CD4-positive, alpha-beta T cell treated with Interferon alpha-2 for 1 hour (primary cell): ENCODE measurements around the gene LRRTM4.

ENCODE experiments used
- DNase-seq, 2 donors: peaks; one replicate each; pipeline ENCODE4 v3.0.0-alpha.2; 2020 to 2022

LRRTM4 gene

DNA sequence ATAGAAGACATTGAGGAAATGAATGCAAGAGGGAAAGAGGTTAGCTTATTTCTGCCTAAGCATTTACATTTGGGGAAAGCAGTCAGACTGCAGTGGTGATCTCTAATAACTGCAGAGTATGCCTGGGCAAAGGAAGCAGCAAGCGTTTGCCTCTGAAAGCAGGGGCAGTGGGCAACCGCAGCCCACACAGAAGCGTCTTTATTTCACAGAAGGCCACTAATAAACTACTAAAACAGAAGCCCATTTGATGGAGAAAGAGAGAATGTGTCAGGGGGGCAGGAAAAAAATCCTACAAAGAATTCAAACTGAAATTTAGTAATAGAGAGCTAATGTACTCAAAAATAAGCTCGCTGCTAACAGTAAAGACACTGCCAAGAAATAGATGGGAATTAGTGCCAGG, 53.1 kb downstream of the LRRTM4 start:
- no peak for DNase-seq

DNA sequence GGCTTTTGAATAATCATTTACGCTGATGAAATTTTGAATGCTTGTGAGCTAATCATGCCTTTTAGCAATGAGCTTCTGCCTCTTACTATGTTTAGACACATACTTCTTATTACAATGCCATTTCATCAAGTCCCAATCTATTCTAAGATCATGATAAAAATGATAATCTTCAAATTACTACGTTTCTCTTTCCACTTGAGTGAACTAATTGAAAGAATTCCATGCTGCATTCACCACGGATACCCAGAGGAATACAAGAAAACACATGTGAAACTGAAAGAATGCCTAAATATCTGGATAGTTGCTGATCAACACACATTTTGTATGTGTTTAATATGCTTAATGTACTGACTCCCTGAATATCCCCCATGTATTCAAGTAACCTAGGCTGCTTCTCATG, 62.3 kb downstream of the LRRTM4 start:
- no peak for DNase-seq

DNA sequence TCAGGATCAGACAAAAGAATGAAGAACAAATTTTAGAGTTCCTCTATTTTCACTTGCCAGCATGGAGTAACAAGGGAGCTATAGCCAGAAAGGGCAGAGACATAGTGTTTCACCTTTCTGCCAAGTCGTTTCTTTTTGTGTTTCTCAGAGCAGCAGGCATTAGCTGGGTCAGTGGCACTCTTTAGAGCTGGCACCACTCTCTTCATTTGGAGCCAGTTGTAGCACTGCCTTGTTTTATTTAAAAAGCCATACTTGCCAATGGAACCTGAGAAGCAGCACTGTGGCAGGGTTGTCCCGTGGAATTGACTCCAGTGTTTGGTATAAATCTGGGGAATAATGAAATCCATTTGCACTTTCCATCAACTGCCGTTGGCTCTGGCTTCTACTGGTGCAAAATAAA, 64.0 kb downstream of the LRRTM4 start:
- no peak for DNase-seq

DNA sequence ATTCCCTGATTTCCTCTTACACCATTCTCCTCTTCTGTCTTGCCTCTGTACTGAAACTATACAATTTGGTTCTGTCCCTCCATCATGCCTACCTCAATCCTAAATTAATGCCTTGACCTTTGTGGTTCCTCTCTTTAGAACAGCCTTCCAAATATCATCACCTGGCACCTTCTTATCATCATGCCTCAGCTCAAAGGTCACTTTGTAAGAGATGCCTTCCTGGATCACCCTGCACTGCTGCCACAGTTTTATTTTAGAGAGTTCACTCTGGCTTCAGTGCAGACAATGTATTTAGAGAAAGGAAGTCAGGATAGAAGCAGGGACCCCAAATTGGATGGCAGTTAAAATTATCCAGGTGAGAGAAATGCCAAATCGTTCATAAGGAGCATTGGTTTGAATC, 64.5 kb downstream of the LRRTM4 start:
- no peak for DNase-seq

DNA sequence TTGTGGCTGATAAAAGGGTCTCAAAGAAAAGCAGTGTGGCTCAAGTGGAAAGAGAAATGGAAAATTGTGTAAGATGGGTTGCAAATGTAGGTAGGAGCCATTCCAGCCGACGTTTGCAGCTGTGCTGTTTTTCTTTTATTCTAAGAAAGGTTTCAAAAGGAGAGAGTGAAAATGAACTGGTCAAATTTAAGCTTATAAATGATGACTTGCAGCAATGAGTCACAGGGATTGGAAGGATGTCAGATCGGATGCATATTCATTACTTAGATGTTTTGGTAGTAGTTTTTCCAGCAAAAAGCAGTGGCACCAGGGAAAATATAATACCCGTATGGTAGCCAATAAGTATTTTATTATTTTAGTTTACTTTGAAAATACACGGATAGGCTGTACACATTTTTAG, 79.1 kb downstream of the LRRTM4 start:
- DNase-seq: no peak

DNA sequence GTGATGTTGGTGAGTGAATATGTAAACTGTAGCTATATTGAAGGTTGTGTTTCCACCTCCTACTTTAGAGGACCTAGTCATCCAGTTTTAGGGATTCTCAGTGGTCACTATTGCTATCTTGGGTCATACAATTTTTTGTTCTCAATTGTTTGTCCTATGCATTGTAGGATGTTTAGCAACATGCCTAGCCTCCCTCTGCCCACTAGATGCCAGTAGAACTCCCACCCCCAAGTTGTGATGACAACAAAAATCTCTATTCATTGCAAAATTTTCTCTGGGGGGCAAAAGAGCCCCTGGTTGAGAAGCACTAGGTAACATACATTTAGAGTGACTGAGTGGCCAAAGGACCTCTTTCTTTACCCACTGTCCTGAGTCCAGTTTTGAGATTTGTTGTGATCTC, 87.3 kb downstream of the LRRTM4 start:
- DNase-seq: no peak

DNA sequence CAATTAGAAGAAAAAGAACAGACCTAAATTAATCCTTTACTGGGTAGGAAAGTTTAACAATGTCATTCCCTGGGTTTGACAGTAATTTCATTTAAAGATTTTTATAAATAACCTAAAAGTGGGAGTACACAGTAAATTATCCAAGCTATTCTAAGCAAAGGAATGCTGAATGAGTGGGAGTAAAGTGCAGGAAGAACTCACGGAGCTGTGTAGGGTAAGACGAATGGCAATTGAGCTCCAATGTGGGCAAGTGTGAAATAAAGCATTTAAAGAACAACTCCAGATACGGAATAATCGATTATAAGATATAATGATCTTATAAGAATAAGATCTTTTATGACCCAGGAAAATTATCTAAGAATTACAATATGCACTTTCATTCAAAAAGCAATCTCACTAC, 93.2 kb downstream of the LRRTM4 start:
- no peak for DNase-seq

DNA sequence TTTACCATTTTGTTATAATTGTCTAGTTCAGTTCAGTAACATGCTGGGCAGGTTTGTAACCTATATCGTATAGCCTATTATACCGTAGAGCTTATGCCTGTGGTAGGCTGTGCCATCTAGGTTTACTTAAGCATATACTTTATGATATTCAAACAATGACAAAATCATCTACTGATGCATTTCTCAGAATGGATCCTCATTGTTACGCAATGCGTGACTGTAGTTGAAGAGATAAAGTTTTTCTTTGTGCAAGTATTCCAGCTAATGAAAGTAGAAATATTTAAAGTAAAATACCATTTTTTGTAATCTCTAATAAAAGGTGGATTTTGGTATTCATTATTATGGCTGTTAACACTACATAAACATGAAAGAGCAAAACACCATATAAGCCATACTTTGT, 100.2 kb downstream of the LRRTM4 start:
- DNase-seq: no peak

DNA sequence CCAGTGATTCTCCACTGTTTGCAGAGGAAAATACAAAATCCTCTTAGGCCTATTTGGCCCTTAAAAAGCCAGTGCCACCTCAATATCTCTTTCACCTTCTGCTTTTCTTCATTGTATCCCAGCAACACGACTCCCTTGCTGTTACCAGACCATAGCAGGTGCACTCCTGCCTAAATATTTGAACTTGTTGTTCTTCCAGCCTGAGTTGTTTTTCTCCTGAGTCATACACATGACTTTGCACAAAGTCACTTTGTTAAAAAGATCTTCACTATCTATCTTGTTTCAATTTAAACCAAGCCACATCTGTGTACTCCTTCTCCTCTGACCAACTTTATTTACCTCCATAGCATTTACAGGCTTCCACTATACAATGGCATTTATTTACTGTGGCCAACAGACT, 103.6 kb downstream of the LRRTM4 start:
- DNase-seq: no peak

DNA sequence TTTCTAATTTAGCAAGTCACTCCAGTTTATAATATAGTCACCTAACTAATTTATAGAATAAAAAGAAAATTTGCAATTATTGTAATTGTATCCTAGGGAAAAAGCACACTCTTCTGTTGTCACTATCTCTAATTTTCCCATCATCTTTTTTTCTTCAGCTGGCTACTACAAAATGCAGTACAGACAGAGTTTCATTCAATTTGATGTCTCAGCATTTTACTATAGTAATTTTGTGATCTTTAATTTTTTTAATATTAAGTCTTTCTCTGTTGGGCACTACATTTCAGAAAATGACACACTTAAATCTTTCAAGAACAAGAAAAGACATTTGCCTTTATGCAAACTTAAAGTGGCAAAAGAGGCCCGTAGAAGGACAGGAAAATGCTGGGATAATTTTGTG, 118.0 kb downstream of the LRRTM4 start:
- no peak for DNase-seq

DNA sequence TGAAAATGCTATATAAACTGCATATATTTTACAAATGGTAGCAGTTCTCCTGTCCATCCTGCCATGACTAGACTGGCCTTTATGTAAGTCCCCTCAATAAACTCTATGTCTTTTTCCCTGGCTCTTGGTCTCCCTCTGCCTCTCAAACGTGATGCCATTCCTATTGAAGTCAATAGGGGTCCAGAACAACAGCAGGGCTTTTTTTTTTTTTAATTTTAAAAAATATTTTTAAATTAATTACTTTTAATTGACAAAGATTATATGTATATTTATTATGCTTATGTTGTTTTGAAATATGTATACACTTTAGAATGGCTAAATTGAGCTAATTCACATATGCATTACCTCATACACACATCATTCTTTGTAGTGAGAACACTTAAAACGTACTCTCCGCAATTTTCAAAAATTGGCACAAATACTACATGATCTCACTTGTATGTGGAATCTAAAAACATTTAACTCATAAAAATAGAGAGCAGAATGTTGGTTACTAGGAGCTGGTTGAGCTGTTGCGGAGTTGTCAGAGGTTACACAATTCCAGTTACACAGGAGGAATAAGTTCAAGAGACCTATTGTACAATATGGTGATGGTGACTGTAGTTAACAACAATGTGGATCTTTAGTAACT, 123.1 kb downstream of the LRRTM4 start:
- DNase-seq: no peak

DNA sequence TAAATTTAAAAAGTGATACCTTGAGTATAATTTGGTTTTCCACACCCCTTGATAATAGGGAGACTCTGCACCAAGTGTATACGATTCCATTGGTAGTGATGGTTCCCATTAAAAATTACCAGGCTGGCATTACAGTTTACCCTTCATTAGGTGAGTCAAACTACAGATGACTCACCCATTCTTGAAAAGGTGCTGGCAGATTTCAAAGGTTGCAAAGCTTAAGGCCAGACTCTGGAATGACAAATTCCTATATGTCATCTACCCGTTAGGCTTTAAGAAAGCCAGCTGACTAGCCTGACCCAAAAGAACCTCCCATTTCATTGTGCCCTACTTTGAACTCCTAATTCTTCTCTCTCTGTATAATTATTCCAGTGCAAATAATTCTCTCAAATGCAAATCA, 124.4 kb downstream of the LRRTM4 start:
- DNase-seq: no peak

DNA sequence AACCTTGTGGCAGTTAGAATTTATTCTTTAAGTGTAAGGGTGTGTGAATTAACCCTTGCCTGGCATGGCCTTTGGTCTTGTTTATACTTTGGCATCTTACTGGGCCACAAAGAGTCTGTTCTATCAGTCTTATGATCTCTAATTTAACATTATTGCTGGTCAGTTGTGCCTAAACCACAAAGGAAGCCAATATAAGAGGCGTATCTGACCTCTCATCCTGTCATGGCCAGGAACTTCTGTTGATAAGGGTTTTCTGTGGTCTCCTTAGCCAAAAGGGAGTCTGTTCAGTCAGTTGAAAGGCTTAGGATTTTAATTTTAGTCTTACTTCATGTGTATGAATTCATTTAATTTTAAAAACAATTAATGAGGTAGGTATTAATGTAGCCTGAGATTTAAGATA, 127.2 kb downstream of the LRRTM4 start:
- no peak for DNase-seq

DNA sequence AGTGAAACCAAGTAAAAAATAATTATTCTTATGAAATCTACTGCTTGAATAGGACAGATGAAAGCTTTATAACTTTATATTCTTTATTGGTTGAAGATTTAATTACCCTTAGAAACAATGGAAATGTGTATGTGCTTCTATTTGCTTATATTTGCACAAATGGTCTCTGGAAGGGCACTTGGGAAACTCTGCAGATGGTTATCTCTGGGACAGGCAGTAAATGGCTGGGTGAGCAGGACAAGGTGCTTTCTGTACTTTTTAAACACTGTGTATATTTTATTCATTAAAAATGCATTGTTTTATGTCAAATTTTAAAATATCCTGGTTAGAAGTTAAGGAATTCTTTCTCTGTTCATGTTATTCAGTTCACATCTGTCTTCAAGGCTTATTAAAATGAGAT, 131.1 kb downstream of the LRRTM4 start:
- no peak for DNase-seq

DNA sequence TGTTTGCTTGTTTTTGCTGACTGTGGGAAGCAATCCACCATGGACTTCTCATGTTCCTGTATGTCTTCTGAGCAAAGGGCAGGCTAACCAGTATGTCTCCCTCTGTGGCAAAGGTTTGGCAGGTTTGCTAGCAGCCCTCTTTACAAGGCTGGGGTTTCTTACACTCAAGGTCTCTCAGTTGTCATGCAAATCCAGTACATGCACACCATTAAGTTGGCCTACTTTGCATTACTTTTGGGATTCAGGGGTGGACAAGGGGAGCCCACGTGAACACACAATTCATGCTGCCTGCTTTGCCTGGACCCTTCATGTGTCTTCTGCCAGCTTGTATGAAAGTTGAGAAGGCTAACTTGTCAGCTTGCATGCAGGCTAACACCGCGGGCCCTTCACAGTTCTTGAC, 134.9 kb downstream of the LRRTM4 start:
- no peak for DNase-seq

DNA sequence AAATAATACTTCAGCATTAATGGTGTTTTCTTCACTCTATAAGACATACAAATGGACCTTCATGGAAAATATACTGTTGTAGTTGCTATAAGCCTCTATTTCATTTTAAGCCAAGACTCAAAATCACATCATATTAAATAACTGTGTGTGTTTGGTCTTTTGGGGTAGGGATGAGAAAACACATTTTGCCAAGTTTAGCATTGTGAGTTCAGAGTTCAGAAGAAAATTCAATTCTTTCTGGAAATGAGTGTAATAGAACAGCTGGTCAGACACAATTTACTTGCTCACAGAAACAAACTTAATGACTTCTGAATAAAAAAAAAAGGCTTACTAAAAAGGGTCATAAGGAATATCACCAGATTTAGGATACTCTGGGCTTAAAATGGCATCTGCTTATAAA, 149.5 kb downstream of the LRRTM4 start:
- DNase-seq: no peak

DNA sequence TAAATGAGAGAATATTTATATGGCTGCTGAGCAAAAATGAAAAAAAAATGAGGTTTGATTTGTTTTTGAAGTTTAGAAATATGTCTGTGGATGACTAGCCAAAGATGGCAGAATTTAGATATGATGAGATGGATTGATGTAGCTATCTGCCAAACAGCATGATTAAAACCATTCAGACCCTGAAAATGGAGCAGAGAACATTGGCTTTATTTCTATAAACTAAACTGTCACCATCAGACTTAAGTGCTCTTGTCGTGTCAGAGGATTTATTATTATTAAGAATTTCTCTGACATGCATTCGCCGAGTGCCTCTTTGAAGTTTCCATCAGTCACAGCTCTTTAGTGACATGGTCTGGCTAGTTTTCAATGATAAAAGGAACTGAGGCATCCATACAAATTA, 151.7 kb downstream of the LRRTM4 start:
- no peak for DNase-seq

DNA sequence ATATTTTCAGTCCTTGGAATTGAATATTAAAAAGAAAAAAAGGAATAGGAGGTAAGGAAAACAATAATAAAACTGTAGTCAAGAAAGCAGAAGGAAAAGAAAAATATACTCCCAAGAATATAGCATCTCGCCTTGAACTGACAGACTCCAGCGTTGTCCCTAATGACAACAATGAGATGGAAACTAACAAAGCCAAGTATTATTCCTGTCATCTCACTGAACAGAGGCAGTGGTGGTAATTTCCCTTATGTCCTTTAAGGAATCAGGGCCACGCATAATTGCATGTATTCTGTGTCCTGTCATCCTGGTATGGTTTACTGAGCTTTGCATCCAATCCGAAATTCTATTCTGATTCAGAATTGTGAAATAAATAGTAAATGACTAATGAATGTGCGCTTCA, 158.9 kb downstream of the LRRTM4 start:
- no peak for DNase-seq

DNA sequence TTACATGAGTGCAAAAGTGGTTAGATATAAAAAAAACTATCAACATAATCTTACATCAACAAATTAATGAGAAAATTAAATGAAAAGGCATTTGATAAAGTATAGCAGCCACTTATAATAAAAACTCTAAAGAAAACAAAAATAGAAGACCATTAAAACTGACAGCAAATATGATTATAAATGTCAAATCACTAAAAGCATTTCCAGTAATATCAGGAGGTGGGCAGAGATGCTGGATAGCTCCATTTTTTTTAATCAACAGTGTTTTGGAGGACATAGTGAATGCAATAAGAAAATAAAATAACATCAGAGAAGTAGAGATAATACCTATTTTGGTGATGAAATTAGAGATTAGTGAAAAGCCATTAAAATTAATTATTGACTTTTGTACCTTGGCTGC, 173.4 kb downstream of the LRRTM4 start:
- no peak for DNase-seq

DNA sequence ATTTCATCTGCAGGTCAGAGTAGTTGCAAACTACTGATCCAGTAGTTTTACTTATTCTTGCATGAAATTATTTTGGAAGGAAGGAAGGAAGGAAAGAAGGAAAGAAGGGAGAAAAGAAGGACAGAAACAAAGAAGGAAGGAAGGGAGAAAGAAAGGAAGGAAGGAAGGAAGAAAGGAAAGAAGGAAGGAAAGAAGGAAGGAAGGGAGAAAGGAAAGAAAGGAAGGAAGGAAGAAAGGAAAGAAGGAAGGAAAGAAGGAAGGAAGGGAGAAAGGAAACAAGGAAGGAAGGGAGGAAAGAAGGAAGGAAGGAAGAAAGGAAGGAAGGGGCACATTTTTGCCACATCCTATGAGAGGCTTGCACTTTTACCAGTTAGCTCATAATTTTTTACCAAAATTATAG, 186.2 kb downstream of the LRRTM4 start:
- DNase-seq: no peak

DNA sequence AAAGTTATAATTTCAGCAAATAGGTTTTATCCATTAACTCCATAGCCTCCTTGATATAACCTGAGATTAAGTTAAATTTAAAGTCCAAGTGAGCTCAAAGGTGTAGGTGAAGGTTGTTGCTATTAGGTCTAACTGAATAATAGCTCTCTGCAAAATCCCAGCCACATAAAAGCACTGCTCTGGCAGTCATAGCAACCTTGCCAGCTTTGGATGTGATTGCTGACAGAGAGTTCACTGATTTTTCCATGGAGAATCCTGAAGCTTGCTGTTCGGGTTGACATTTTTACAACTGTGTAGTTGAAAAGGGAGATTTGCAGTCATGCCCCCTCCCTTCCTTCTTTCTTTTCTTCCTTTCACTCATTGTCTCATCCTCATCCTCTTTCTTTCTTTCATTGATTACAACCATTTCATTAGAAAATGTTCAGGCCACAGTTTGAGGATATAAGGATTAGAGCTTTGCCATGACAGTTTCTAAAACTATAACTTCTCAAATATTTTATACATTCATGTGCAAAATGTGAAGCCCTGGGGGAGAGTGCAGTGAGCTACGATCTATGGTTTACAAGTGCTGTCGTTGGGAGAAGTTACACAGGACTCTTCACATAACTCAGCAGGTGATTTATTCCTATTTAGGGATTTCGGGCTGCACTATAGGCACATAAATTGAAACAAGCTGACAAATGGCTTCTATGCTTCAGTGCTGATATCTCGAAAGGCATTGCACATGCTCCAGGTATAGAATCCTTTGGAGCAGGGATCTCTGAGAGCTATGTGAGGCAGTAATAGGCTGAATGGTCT, 193.8 kb downstream of the LRRTM4 start:
- DNase-seq: no peak

DNA sequence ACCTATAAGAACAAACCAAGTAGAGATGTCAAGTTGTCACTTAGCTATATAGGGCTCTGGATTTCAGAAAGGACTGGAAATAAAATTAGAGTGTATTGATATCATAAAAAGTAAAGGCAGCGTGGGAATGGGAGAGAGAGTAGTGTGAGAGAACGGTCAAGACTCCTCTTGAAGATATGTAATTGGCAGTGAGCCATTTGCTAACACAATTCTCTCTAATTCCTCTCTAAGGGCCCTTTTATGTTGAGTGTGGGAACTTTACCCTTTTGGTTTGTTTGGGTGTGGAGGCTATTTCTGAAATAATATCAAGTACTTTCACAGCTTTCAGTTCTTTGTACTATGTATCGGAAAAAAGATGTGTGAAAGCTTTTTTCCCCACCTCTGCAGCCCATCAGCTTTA, 196.8 kb downstream of the LRRTM4 start:
- DNase-seq: no peak

DNA sequence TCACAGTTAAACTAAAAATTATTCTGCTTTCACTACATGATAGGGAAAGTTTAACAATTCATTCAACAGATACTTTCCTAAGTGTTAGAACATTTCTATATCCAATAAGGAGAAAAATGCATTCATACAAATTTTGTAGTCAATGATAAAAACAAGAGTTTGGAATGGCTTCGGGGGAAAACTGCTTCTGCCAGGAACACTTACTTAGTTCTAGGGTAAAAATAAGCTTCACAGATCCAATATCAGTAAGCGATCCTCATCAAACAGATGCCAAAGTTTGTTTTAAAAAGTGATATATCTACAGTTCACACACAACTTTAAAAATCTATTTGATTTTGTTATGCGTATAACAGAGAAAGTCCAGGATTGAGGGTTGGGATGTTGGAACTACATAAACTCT, 199.7 kb downstream of the LRRTM4 start:
- DNase-seq: no peak

DNA sequence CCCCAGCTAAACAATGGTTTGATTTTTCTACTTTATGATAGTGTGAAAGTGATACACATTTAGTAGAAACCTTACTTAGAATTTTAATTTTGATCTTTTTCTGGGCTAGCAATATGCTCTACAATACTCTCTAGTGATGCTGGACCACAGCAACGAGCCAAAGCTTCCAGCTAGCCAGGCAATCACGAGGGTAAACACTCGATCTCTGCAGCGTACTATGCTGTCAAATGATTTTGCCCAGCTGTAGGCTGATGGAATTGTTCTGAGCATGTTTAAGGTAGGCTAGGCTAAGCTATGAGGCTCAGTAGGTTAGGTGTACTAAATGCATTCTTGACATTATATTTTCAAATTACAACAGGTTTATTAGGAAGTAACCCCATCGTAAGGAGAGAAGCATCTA, 207.5 kb downstream of the LRRTM4 start:
- DNase-seq: no peak

DNA sequence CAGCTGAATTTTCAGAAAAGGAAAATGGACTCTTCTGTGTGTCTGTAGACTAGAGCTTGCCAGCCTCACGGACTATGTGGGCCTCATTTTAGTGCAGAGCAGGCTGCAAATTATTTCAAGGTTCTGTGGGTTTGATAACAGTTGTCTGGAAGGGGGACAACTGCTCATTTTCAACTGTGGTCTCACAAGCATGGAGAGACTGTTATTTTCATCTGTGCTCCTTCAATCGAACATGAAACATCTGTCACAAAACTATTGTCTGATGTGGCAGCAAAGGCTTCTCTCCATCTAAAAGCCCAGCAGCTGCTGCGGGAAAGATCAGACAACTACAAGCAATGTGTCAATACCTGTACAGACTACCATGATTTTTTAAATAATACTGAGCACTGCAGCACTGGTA, 211.8 kb downstream of the LRRTM4 start:
- DNase-seq: no peak
